Neuronal stem cell (in vitro differentiated cells): ENCODE data around the gene ARHGAP42.

Experiments used
- DNase-seq: peaks from one replicate; pipeline ENCODE4 v3.0.0-alpha.2; 2013; ENCODE audit warnings: low spot score
- H2AFZ ChIP-seq: one replicate; pipeline ENCODE4 v1.6.1; 2013; ENCODE audit warnings: mild to moderate bottlenecking, low read length, inconsistent platforms
- H2AK5ac ChIP-seq: 2 replicates; pipeline ENCODE4 v1.6.1; 2013; ENCODE audit warnings: low read depth, mild to moderate bottlenecking, inconsistent platforms, low read length, moderate library complexity, mixed read lengths
- H2BK120ac ChIP-seq: 2 replicates; pipeline ENCODE4 v1.6.1; 2013; ENCODE audit warnings: low read depth, mild to moderate bottlenecking, inconsistent platforms, low read length, moderate library complexity, mixed read lengths
- H2BK12ac ChIP-seq: one replicate; pipeline ENCODE4 v1.6.1; 2013; ENCODE audit warnings: low read length, inconsistent platforms
- H2BK15ac ChIP-seq: 2 replicates; pipeline ENCODE4 v1.6.1; 2013; ENCODE audit warnings: mild to moderate bottlenecking, low read length, inconsistent platforms, mixed read lengths
- H2BK5ac ChIP-seq: one replicate; pipeline ENCODE4 v1.6.1; 2013; ENCODE audit warnings: inconsistent platforms, mild to moderate bottlenecking, low read length, moderate library complexity
- H3K14ac ChIP-seq: one replicate; pipeline ENCODE4 v1.6.1; 2013; ENCODE audit warnings: low read length, inconsistent platforms
- H3K18ac ChIP-seq: 2 replicates; pipeline ENCODE4 v1.6.1; 2013; ENCODE audit warnings: low read length, inconsistent platforms
- H3K23ac ChIP-seq: 2 replicates; pipeline ENCODE4 v1.6.1; 2013; ENCODE audit warnings: low read depth, mild to moderate bottlenecking, mixed read lengths, low read length, inconsistent platforms; ENCODE audit not compliant: poor library complexity
- H3K27ac ChIP-seq: replicated peaks from 3 replicates; pipeline ENCODE4 v1.5.1; 2013; ENCODE audit warnings: low read length, inconsistent platforms
- H3K27me3 ChIP-seq, 3 experiments: 2 replicates each; pipeline ENCODE4 v1.6.1; 2013; ENCODE audit warnings: low read length in 3 of 3, mild to moderate bottlenecking in 2 of 3, inconsistent platforms in 1 of 3, low read depth in 1 of 3, mixed read lengths in 1 of 3, moderate library complexity in 1 of 3; ENCODE audit not compliant: control insufficient read depth in 3 of 3, insufficient read depth in 3 of 3
- H3K36me3 ChIP-seq, 2 donors: replicated peaks in 1 of 2; 2 replicates each; pipeline ENCODE4 v1.6.1; 2013; ENCODE audit warnings: low read length in 2 of 2; ENCODE audit not compliant: control insufficient read depth in 2 of 2, insufficient read depth in 2 of 2
- H3K4ac ChIP-seq: 2 replicates; pipeline ENCODE4 v1.6.1; 2013; ENCODE audit warnings: inconsistent platforms, mild to moderate bottlenecking, low read length, moderate library complexity
- H3K4me1 ChIP-seq, 2 donors: 1 replicate in 1 of 2; 2 replicates in 1 of 2; pipeline ENCODE4 v1.6.1; 2013; ENCODE audit warnings: low read length in 2 of 2, low read depth in 1 of 2; ENCODE audit not compliant: control insufficient read depth in 2 of 2, insufficient read depth in 1 of 2
- H3K4me2 ChIP-seq: one replicate; pipeline ENCODE4 v1.6.1; 2013; ENCODE audit warnings: mild to moderate bottlenecking, low read length, inconsistent platforms; ENCODE audit not compliant: insufficient read depth, poor library complexity, severe bottlenecking
- H3K4me3 ChIP-seq, 2 donors: 2 replicates each; pipeline ENCODE4 v1.5.1; 2013; ENCODE audit warnings: low read length in 2 of 2, mild to moderate bottlenecking in 2 of 2, inconsistent platforms in 1 of 2, moderate library complexity in 1 of 2
- H3K79me1 ChIP-seq: one replicate; pipeline ENCODE4 v1.6.1; 2013; ENCODE audit warnings: low read depth, mild to moderate bottlenecking, inconsistent platforms, low read length, moderate library complexity
- H3K9ac ChIP-seq: one replicate; pipeline ENCODE4 v1.6.1; 2013; ENCODE audit warnings: mild to moderate bottlenecking, low read depth, low read length, inconsistent platforms; ENCODE audit not compliant: poor library complexity
- H3K9me3 ChIP-seq, 2 donors: replicated peaks in 1 of 2; 2 replicates each; pipeline versions ENCODE3 to v1.6.1; 2013; ENCODE audit warnings: low read length in 2 of 2, mild to moderate bottlenecking in 2 of 2, inconsistent platforms in 1 of 2, low read depth in 1 of 2, mixed read lengths in 1 of 2, moderate library complexity in 1 of 2; ENCODE audit not compliant: control insufficient read depth in 2 of 2, insufficient read depth in 1 of 2
- H4K8ac ChIP-seq: one replicate; pipeline ENCODE4 v1.6.1; 2013; ENCODE audit warnings: low read depth, mild to moderate bottlenecking, inconsistent platforms, low read length, moderate library complexity
- H4K91ac ChIP-seq: one replicate; pipeline ENCODE4 v1.6.1; 2013; ENCODE audit warnings: low read length, low read depth, mild to moderate bottlenecking, inconsistent platforms; ENCODE audit not compliant: poor library complexity
- WGBS, 2 donors: extraction: QIAGEN DNeasy Blood & Tissue Kit; methylation state at CpG; one replicate each; pipeline ENCODE4 v1.1.7; 2013; ENCODE audit warnings: missing lambda C conversion rate in 2 of 2, mixed read lengths in 1 of 2; ENCODE audit not compliant: insufficient read length in 2 of 2, insufficient replicate concordance in 1 of 2; ENCODE audit errors: extremely low coverage in 2 of 2; 5-methylcytosine and 5-hydroxymethylcytosine counted together

Gene ARHGAP42

GRCh38 chr11:100869328-100869727 lies 182.2 kb downstream of the ARHGAP42 start:
- H2BK12ac ChIP-seq: no peak overlapping the region
- peaks cover 0 to 6% of the 10 kb centered on the region in 2 donors for H3K4me1 ChIP-seq
- H2AK5ac ChIP-seq: no peak overlapping the region
- no peak overlapping the region for H3K27ac ChIP-seq
- H3K4me2 ChIP-seq: no peak overlapping the region
- no peak overlapping the region for H3K23ac ChIP-seq
- no peak overlapping the region for H2BK5ac ChIP-seq
- H3K4me3 ChIP-seq: no peak overlapping the region
- no peak overlapping the region for H3K18ac ChIP-seq
- H3K9me3 ChIP-seq: no peaks in the 10 kb centered on the region
- no peaks in the 10 kb centered on the region for H3K79me1 ChIP-seq
- H2BK15ac ChIP-seq: no peak overlapping the region
- no peak overlapping the region for H2BK120ac ChIP-seq
- H3K4ac ChIP-seq: no peak overlapping the region
- H4K8ac ChIP-seq: no peak overlapping the region
- H3K36me3 ChIP-seq: no peaks in the 10 kb centered on the region
- H2AFZ ChIP-seq: no peak overlapping the region
- H3K9ac ChIP-seq: no peak overlapping the region
- no peaks in the 10 kb centered on the region for H3K27me3 ChIP-seq
- DNase-seq: no peak
- no CpG with 5 or more reads among the region's 1 CpG for WGBS, 2 donors
- H3K14ac ChIP-seq: no peak overlapping the region
- no peak overlapping the region for H4K91ac ChIP-seq

- Histone ChIP-seq H3K18ac (no peak overlapping the region), H4K8ac (no peak overlapping the region), H3K4me2 (no peak overlapping the region), H2BK15ac (no peak overlapping the region), H2BK120ac (no peak overlapping the region), H3K23ac (no peak overlapping the region), H2AK5ac (no peak overlapping the region), H3K4me1 (peaks cover 0 to 6% of the 10 kb centered on the region in 2 donors), H3K36me3 (no peaks in the 10 kb centered on the region), H3K4me3 (no peak overlapping the region), H2BK12ac (no peak overlapping the region), H3K9me3 (no peaks in the 10 kb centered on the region), H3K27me3 (no peaks in the 10 kb centered on the region), H3K9ac (no peak overlapping the region), H3K14ac (no peak overlapping the region), H3K79me1 (no peaks in the 10 kb centered on the region), H3K27ac (no peak overlapping the region), H3K4ac (no peak overlapping the region), H4K91ac (no peak overlapping the region), H2BK5ac (no peak overlapping the region), H2AFZ (no peak overlapping the region)
- WGBS, 2 donors: no CpG with 5 or more reads among the region's 4 CpGs
- no peak for DNase-seq
Observed at GRCh38 chr11:100870138-100870537, 183.1 kb downstream of the ARHGAP42 start.

GRCh38 chr11:100872951-100873740 lies 186.1 kb downstream of the ARHGAP42 start:
- Histone ChIP-seq H2BK120ac (no peak overlapping the region), H3K23ac (no peak overlapping the region), H3K36me3 (no peaks in the 10 kb centered on the region)

GRCh38 chr11:100874203-100874602 lies 187.1 kb downstream of the ARHGAP42 start:
- Histone ChIP-seq H3K9me3 (no peaks in the 10 kb centered on the region), H4K8ac (no peak overlapping the region), H2AFZ (no peak overlapping the region), H2BK15ac (no peak overlapping the region), H3K23ac (no peak overlapping the region), H3K18ac (no peak overlapping the region), H2BK120ac (no peak overlapping the region), H2BK12ac (no peak overlapping the region), H3K14ac (no peak overlapping the region), H4K91ac (no peak overlapping the region), H3K4me1 (peaks cover 0 to 1% of the 10 kb centered on the region in 2 donors), H3K9ac (no peak overlapping the region), H2AK5ac (no peak overlapping the region), H3K36me3 (no peaks in the 10 kb centered on the region), H3K79me1 (no peaks in the 10 kb centered on the region), H3K4me2 (no peak overlapping the region), H3K4ac (no peak overlapping the region), H3K4me3 (no peak overlapping the region), H2BK5ac (no peak overlapping the region), H3K27ac (no peak overlapping the region), H3K27me3 (no peaks in the 10 kb centered on the region)
- no CpG with 5 or more reads among the region's 4 CpGs for WGBS, 2 donors
- no peak for DNase-seq

More at GRCh38 chr11:100872951-100873740, 186.1 kb downstream of the ARHGAP42 start:
- WGBS, 2 donors: no CpG with 5 or more reads among the region's 3 CpGs
- H4K8ac ChIP-seq: no peak overlapping the region
- H3K4me1 ChIP-seq: peaks cover 0 to 1% of the 10 kb centered on the region in 2 donors
- no peak overlapping the region for H3K18ac ChIP-seq
- no peak overlapping the region for H2BK15ac ChIP-seq
- no peak overlapping the region for H4K91ac ChIP-seq
- no peaks in the 10 kb centered on the region for H3K9me3 ChIP-seq
- H3K27me3 ChIP-seq: no peaks in the 10 kb centered on the region
- no peak overlapping the region for H3K14ac ChIP-seq
- H3K27ac ChIP-seq: no peak overlapping the region
- no peak overlapping the region for H3K9ac ChIP-seq
- H2BK12ac ChIP-seq: no peak overlapping the region
- no peak overlapping the region for H2AK5ac ChIP-seq
- no peak overlapping the region for H2BK5ac ChIP-seq
- H3K4ac ChIP-seq: no peak overlapping the region
- no peaks in the 10 kb centered on the region for H3K79me1 ChIP-seq
- H3K4me3 ChIP-seq: no peak overlapping the region
- no peak overlapping the region for H3K4me2 ChIP-seq
- no peak overlapping the region for H2AFZ ChIP-seq
- no peak for DNase-seq
